Panc1 (cell line): ENCODE results near the gene RAB11FIP5. TPM values are rescaled to one million over a fixed set of nuclear protein-coding genes. Genes with fewer than 3 reads are reported as not detected.

Experiments used
- ATAC-seq: fragments of 200-7000 bp; cut with Tn5 transposase; 2 replicates; pipeline ENCODE4 v1.9.1; 2020; ENCODE audit warnings: mild to moderate bottlenecking, moderate library complexity
- BruUV-seq: library from RNA; stranded (reverse); fragments of 400-500 nt; replicated peaks from 2 replicates; lab custom pipeline; 2021; lab: Mats Ljungman, UMichigan
- CTCF ChIA-PET: fragments of 300-600 bp; sonication (Branson Sonifier 250); formaldehyde crosslinking; loops from one replicate; lab custom pipeline; 2022; ENCODE audit warnings: antibody characterized with exemption; lab: Charles Lee
- POLR2A ChIA-PET: fragments of 300-600 bp; sonication (Branson Sonifier 250); formaldehyde crosslinking; loops from one replicate; lab custom pipeline; 2022; ENCODE audit warnings: antibody characterized with exemption; lab: Charles Lee
- DNase-seq: peaks from one replicate; pipeline ENCODE4 v3.0.0-alpha.2; 2010; ENCODE audit warnings: low read depth, low spot score
- H3K27ac ChIP-seq: 2 replicates; pipeline ENCODE4 v1.5.1; 2011; ENCODE audit warnings: mild to moderate bottlenecking, low read length, inconsistent platforms
- H3K27me3 ChIP-seq: fragments of 200-500 bp; sonication (Bioruptor generic); 2 replicates; pipeline ENCODE4 v1.6.0; 2014; ENCODE audit warnings: low read length, inconsistent platforms; ENCODE audit not compliant: control insufficient read depth, insufficient read depth
- H3K36me3 ChIP-seq: fragments of 200-500 bp; sonication (Bioruptor generic); 2 replicates; pipeline ENCODE4 v1.5.1; 2014; ENCODE audit warnings: inconsistent platforms, mild to moderate bottlenecking, low read length, moderate library complexity; ENCODE audit not compliant: control insufficient read depth, insufficient read depth
- H3K4me1 ChIP-seq: 2 replicates; pipeline ENCODE4 v1.5.1; 2011; ENCODE audit warnings: inconsistent platforms, mild to moderate bottlenecking, low read length, moderate library complexity; ENCODE audit not compliant: control insufficient read depth, insufficient read depth
- H3K4me3 ChIP-seq, 2 experiments: 2 replicates each; pipeline ENCODE4 v1.5.1; 2011 to 2012; ENCODE audit warnings: low read depth in 2 of 2, low read length in 2 of 2, mild to moderate bottlenecking in 2 of 2, inconsistent platforms in 1 of 2, moderate library complexity in 1 of 2
- H3K9me3 ChIP-seq: fragments of 200-500 bp; sonication (Bioruptor generic); 2 replicates; pipeline ENCODE4 v1.5.1; 2014; ENCODE audit warnings: low read depth, mild to moderate bottlenecking, inconsistent platforms, low read length, moderate library complexity; ENCODE audit not compliant: control insufficient read depth, insufficient read depth
- POLR2AphosphoS5 ChIP-seq: IDR thresholded peaks from 2 replicates; pipeline ENCODE4 v1.6.1; 2012; ENCODE audit warnings: mild to moderate bottlenecking, low read depth, low read length, moderate library complexity
- SIN3A ChIP-seq: IDR thresholded peaks from 2 replicates; pipeline ENCODE4 v1.6.1; 2012; ENCODE audit warnings: low read depth, mild to moderate bottlenecking, low read length, moderate library complexity, borderline replicate concordance; ENCODE audit not compliant: insufficient read depth
- TCF7L2 ChIP-seq: IDR thresholded peaks from 2 replicates; pipeline ENCODE4 v1.6.1; 2011; ENCODE audit warnings: mild to moderate bottlenecking, low read depth, low read length, inconsistent platforms
- in situ Hi-C: cut with HindIII; loops from 2 replicates; pipeline ENCODE4 v1.10.0; 2016; ENCODE audit warnings: low sequenced_read_pairs, low pct_unique_long_range_greater_than_20kb
- intact Hi-C: fragments of 100-400 bp; cut with micrococcal nuclease; formaldehyde crosslinking; loops from one replicate; pipeline ENCODE4 v1.10.0; 2022; ENCODE audit not compliant: unreplicated experiment
- total RNA-seq: library from RNA; stranded (reverse); gene quantifications from one replicate; pipeline ENCODE4 v1.2.1, GENCODE V29; 2021; ENCODE audit not compliant: unreplicated experiment
- TF ChIP-seq, protein P1 (sequence below): fragments of 450-650 bp; IDR thresholded peaks from 2 replicates; pipeline ENCODE4 v1.5.1; 2017; ENCODE audit warnings: mild to moderate bottlenecking
- TF ChIP-seq, protein P2 (sequence below), 2 experiments: IDR thresholded peaks; 2 replicates each; pipeline ENCODE4 v1.6.1; 2011 to 2012; ENCODE audit warnings: low read depth in 2 of 2, control low read depth in 1 of 2, low read length in 1 of 2, mild to moderate bottlenecking in 1 of 2, moderate library complexity in 1 of 2; ENCODE audit not compliant: insufficient read depth in 1 of 2

The RAB11FIP5 gene
- total RNA-seq, 1 experiment from 2014 or later = 27.3 TPM

DNA sequence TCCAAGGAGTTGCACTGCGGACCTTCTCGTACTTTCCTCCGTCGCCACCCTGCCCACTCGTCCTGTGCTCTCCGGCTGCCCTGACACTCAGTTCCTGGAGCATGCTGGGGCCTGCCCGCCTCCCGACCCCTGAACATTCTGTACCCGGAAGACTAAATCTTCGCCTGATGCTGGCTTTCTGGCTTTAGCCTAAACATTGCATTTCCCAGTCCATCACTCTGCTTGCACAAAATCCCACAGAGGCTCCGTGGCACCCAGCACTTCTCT is 40.7 kb downstream of the RAB11FIP5 start:
- H3K4me1 ChIP-seq = peaks cover 31% of the 10 kb centered on the region
- no peak for TF ChIP-seq POLR2AphosphoS5
- TF ChIP-seq, protein P1, sequence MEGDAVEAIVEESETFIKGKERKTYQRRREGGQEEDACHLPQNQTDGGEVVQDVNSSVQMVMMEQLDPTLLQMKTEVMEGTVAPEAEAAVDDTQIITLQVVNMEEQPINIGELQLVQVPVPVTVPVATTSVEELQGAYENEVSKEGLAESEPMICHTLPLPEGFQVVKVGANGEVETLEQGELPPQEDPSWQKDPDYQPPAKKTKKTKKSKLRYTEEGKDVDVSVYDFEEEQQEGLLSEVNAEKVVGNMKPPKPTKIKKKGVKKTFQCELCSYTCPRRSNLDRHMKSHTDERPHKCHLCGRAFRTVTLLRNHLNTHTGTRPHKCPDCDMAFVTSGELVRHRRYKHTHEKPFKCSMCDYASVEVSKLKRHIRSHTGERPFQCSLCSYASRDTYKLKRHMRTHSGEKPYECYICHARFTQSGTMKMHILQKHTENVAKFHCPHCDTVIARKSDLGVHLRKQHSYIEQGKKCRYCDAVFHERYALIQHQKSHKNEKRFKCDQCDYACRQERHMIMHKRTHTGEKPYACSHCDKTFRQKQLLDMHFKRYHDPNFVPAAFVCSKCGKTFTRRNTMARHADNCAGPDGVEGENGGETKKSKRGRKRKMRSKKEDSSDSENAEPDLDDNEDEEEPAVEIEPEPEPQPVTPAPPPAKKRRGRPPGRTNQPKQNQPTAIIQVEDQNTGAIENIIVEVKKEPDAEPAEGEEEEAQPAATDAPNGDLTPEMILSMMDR = no peak
- TF ChIP-seq TCF7L2 = no peak
- TF ChIP-seq SIN3A = no peak
- TF ChIP-seq, protein P2, sequence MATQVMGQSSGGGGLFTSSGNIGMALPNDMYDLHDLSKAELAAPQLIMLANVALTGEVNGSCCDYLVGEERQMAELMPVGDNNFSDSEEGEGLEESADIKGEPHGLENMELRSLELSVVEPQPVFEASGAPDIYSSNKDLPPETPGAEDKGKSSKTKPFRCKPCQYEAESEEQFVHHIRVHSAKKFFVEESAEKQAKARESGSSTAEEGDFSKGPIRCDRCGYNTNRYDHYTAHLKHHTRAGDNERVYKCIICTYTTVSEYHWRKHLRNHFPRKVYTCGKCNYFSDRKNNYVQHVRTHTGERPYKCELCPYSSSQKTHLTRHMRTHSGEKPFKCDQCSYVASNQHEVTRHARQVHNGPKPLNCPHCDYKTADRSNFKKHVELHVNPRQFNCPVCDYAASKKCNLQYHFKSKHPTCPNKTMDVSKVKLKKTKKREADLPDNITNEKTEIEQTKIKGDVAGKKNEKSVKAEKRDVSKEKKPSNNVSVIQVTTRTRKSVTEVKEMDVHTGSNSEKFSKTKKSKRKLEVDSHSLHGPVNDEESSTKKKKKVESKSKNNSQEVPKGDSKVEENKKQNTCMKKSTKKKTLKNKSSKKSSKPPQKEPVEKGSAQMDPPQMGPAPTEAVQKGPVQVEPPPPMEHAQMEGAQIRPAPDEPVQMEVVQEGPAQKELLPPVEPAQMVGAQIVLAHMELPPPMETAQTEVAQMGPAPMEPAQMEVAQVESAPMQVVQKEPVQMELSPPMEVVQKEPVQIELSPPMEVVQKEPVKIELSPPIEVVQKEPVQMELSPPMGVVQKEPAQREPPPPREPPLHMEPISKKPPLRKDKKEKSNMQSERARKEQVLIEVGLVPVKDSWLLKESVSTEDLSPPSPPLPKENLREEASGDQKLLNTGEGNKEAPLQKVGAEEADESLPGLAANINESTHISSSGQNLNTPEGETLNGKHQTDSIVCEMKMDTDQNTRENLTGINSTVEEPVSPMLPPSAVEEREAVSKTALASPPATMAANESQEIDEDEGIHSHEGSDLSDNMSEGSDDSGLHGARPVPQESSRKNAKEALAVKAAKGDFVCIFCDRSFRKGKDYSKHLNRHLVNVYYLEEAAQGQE (IDR thresholded peaks at IDR 0.05; ENCODE audit: insufficient read depth in 1 of 2, low read depth in 2 of 2, low read length in 1 of 2) = no peak
- intact Hi-C loops = no loop called here
- no TSS peak for BruUV-seq
- ChIA-PET CTCF (no interaction called here), POLR2A (no interaction called here)
- no peak for DNase-seq
- in situ Hi-C loops = no loop called here
- H3K27me3 ChIP-seq = no peaks in the 10 kb centered on the region
- H3K36me3 ChIP-seq = no peaks in the 10 kb centered on the region; the same call in 1 of the 2 replicates
- H3K27ac ChIP-seq = peak overlapping the region; percentile 89
- H3K4me3 ChIP-seq = peak overlapping the region; percentile 76 to 90
- no peaks in the 10 kb centered on the region for H3K9me3 ChIP-seq
- ATAC-seq = 0 out of 2 replicates have a peak, but pooled peaks have one; percentile 1

DNA sequence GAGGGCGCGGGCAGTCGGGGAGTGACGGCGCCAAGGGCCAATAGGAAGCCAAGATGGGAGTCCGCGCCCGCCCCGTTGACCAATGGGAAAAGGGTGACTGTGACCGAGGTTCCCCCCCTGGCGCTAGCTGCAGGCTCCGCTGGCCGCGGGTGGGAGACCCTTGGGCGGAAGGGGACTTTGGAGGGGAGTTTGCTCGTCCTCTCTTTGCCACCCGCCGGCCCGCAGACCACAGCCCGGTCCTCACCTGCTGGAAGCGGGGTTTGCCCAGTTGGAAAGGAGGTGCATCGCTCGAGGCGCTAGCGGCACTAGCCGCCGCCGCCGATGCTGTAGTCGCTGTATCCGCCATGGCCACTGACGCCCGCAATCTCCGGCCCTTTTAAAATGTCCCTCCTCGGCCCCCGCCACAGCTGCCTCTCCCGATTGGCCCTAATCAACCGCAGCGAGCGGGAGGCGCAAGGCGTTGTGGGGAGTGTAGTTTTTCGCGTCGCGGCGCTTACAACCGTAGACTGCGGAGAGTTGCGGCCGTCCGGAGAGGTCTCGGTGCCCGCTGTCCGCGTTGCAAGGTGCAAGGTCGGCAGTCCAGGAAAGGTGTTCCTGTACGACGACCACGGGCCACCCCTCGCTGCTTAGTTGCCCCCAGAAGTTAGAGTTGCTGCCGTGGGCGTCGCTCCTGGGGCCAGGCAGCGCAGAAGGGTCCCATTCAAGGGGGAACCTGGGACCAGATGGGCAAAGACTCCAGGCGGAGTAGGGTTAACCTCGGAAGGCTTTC is 41.2 kb downstream of the RAB11FIP5 start, which contains the start of gene SFXN5:
SFXN5 (minus strand) TSS at position 353 of the 769 bp plus-strand sequence; CDS start at position 346, 7 bp downstream.
- Histone ChIP-seq H3K9me3 (no peaks in the 10 kb centered on the region), H3K27ac (peak within 1 kb of the TSS; percentile 89), H3K4me1 (peaks cover 33% of the 10 kb centered on the region), H3K27me3 (no peaks in the 10 kb centered on the region), H3K36me3 (no peaks in the 10 kb centered on the region; the same call in 1 of the 2 replicates), H3K4me3 (peak within 1 kb of the TSS; percentile 76 to 90)
- in situ Hi-C loops (no loop called here), intact Hi-C loops (no loop called here)
- peak; percentile 73 for DNase-seq
- CTCF ChIA-PET = no interaction called here
- peak; percentile 96 for ATAC-seq
- POLR2A ChIA-PET = interaction anchor here (0.6 kb wide), 1 partner anchor 40 kb away, joined by 5 read pairs; no protein-coding TSS in a partner anchor
- BruUV-seq = no TSS peak
- TF ChIP-seq SIN3A = peak; percentile 74; the same call in 1 of the 2 replicates
- TF ChIP-seq POLR2AphosphoS5 = peak; percentile 92
- TF ChIP-seq, protein P2 (IDR thresholded peaks at IDR 0.05; ENCODE audit: insufficient read depth in 1 of 2, low read depth in 2 of 2, low read length in 1 of 2) = peak in 1 of 2 experiments; percentile 23; a peak in 1 of 4 replicates
- 0 out of 2 replicates have a peak, but pooled peaks have one; percentile 22 for TF ChIP-seq TCF7L2
- TF ChIP-seq, protein P1 = no peak
